Dermis blood vessel endothelial cell (primary cell): ENCODE measurements around the gene S100P. TPM values are rescaled to one million over a fixed set of nuclear protein-coding genes. Genes with fewer than 3 reads are reported as not detected.

Experiments used
- DNase-seq: peaks from one replicate; pipeline ENCODE4 v3.0.0; 2010
- total RNA-seq: library from RNA; depleted of rRNA; stranded (reverse); fragments of >200 nt; gene quantifications from 2 replicates; pipeline ENCODE4 v1.2.3, GENCODE V29; 2014

Gene S100P
- total RNA-seq, 1 donor from 2014 or later: not detected

DNA sequence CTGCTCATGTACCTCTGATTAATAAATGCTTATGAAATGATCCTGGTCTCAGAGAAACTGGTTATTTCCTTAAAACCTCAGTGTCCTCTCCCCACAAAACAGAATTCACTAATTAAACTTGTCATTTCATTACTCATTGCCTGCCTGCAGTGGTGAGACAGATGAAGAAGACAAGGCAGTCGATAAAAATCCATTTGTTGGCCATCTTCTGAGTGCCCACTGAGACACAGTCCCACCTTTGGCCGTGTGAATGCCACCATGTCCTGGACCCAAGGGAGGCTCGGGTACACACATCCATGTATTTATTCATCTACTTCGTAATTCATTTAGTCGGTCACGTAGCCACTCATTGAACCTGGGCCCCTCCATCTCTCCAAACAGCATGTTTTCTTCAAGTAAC, 3.5 kb downstream of the S100P start:
- no peak for DNase-seq

DNA sequence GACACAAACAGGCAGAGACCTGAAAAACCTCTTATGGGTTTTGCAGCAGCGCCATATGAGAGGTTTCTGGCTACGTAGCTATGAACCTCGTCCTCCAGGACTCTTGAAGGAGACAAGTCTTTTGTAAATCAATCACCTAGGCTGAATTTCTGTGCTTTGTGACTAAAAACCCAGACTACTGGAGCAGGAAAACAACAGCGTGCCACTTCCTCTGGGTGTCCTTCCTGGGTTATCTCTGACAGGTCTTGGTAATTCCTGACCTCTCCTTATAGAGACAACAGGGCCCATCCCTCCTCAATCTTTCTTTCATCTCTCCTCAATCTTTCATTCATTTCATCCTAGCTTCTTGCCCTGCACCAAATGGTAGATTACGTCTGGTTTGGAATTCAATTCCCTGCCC, 5.7 kb downstream of the S100P start:
- DNase-seq: no peak

DNA sequence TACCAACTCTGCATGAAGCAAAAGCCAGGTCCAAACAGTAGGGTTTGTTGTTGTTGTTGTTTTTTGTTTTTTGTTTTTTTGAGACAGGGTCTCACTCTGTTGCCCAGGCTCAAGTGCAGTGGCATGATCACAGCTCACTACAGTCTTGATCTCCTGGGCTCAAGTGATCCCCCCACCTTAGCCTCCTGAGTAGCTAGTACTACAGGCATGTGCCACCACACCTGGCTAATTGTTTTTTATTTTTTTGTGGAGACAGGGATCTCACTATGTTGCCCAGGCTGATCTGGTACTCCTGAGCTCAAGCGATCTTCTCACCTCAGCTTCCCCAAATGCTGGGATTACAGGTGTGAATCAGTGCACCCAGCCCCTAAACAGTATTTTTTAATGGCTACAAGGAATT, 6.2 kb downstream of the S100P start:
- no peak for DNase-seq

DNA sequence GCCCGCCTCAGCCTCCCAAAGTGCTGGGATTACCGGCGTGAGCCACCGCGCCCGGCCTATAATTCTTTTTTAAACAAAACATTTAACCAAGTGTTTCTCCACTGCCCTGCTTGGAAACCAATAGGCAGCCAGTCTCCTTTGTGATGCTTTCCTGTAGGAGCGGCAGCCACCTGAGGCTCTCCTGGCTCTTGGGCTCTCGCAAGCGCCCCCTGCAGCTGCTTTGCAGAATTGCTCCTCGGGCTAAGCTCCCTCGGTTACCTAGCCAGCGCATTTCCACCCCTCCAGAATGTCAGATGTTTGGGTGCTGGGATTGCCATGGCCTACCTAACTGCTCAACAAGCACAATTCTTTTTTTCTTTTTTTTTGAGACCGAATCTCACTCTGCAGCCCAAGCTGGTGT, 7.7 kb downstream of the S100P start:
- no peak for DNase-seq

DNA sequence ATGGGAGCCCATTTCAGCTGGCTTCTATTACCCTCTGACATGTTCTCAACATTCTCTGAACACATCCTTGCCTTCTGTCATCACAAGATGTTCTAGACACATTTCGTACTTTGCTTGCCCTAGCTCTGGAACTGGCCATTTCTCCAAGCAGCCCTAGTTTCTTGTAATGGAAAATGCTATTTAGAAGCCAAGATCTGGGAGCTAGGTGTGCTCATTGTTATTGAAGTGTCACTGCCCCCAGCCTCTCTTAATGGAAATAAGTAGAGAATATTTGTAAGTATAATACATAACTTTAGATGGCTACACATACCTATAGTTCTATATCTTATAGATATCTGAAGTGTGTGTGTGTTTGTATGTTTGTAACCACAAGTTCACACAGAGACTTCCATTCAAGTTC, 9.1 kb downstream of the S100P start:
- DNase-seq: no peak

DNA sequence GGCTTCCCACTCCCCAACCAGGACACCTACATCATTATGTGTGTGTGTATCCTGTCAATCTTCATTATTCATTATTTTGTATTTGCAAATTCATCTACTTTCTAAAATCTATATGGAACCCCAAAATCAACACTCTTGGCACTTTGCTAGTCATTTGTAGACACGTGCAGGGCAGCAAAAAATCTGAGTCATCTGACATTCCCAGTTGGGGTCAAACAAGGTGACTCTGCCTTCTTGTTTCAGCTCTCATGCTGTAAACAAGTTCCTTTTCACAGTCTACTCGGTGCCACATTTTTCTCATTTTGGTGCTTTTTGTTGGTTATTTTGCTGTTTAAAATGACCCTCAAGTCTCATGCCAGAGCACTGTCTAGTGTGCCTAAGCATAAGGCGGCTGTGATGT, 10.1 kb downstream of the S100P start:
- DNase-seq: peak; percentile 41

DNA sequence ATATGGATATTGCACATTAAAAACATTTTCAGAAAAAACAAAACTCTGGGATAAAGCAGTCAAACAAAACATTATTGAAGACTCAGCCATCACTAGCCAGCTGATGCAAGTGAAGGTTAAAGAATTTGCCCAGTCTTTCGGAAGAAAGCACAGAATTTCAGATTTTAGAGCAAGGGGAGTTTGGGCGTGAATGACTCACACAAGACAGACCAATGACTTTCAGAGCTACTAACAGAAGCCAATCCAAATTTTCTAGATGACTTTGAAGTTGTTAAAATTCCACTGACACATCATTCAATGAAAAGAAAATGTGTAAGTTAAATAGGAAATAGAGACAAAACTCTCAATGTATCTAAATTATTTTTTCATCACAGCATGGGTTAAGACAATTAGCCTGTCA, 12.0 kb downstream of the S100P start:
- DNase-seq: no peak

DNA sequence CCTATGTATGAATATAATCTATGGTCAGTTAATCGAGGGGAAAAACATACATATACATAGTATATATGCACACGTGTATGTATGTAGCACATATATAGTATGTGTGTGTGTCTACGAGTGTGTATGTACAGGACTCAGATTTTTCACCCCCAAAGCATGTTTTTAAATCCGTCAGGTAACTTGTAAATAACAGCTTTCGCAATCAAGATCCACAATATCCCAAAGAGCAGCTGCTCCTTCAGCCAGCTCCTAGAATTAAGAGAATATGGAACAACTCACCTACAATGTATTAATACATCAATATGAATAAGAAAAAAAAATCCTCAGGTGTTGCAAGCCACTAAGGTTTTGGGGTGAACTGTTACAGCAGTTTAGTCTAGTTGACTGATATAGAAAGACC, 12.5 kb downstream of the S100P start:
- no peak for DNase-seq

DNA sequence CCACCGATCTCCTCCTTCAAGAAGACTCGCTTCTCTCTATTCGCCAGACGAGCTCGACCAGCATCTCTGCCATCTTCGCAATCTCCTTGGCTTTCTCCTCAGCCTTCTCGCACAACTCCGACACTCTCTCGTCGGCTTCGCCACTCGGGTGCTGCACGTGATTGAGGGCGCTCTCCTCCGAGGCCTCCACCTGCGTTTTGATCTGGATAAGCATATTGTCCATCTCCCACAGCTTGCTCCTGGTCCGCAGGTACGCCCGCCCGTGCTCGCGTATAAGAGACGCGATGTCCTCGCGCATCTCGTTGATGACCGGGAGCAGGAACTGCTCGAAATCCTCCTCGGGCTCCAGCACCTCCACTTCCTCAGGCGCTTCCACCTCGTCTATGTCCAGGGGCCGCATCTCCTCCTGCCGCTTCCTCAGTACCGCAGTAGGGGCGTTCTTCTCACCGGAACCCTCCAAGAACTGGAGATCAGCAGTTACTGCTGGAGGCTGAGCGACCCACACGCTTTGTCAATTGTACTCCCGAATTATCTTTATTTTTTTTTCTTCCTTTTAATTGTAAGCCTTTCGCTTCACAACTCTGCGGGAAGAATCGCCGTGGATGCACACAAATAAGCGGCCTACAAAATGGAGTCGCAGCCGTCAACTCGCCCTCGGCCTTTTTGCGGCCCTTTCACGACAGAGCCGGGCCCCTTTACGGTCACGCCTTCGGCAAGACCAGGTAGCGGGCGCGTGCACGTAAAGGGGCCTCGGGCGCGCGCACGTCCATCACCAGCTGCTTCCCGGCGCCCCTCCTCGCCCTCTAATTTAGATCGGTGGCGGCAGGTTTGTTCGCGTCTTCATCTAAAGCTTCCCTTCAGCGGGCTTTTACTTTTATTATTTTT, 15.8 kb downstream of the S100P start, which contains the start of gene MRFAP1L1:
Gene MRFAP1L1, minus strand, starts transcription at position 636 of the 885 bp plus-strand sequence. Its CDS starts 236 bp downstream, at position 400.
- DNase-seq: peak; percentile 98

DNA sequence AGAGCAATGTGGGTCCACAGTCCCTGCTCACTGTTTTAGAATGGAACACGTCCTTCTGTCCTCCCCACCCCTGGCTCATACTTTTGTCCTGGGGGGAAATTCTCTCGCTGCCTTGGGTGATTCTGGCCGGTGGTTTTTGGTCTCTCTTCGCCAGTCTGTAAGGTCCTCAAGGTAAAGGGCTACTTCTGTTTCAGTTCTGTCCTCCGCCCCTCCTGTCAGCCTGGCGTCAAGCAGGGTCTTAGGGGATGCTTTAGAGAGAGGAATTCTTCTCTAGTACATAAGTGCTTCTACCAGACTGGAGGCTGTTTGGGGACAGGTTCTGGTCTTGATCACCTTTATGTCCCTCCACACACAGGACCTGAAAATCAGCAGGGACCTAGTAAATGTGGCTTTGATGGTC, 16.6 kb downstream of the S100P start:
- DNase-seq: no peak

DNA sequence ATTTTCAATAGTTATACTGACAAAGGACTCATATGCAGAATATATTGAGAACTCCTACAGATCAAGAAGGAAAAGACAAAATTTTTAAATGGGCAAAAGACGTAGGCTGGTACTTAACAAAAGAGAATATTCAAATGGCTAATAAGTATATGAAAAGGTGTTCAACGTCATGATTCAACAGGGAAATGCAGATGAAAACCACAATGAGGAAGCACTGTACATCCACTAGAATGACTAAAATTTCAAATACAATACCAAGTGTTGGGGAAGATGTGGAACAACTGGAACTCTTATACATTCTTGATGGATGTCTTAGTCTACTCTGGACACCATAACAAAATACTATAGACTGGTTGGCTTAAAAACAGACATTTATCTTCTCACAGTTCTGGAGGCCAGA, 17.3 kb downstream of the S100P start:
- no peak for DNase-seq

DNA sequence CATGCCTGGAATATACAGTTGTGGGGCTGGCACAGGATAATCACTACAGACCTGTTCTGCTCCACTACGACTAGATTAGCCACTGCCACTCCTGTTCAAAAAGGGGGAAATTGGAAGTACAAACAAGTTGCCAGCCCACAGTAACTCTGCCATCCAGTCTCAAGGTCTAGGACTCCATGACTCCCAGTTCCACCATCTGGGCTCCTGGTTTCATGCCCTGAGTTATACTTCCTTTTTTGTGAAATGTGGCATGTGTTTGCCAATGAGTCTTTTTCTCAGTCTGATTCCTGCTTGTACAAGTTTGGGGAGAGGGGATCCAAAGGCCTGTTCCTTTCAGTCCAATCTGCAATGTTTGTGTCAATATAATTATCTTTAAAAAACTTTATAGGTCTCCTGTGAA, 21.3 kb downstream of the S100P start:
- DNase-seq: no peak

DNA sequence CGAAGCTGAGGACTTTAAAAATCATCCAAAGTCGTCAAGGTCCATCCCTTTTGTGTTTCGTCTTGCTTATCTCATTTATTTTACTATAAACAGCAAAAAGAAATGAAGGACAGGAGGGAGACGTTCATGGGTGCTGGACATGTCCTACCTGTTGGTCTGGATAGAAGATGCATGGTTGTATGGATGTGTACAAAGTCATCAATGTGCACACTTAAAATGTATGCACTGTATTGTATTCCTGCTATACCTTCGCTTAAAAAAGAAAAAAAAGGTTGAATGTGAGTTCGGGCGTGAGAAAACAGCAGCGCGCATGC, 22.0 kb downstream of the S100P start:
- no peak for DNase-seq

DNA sequence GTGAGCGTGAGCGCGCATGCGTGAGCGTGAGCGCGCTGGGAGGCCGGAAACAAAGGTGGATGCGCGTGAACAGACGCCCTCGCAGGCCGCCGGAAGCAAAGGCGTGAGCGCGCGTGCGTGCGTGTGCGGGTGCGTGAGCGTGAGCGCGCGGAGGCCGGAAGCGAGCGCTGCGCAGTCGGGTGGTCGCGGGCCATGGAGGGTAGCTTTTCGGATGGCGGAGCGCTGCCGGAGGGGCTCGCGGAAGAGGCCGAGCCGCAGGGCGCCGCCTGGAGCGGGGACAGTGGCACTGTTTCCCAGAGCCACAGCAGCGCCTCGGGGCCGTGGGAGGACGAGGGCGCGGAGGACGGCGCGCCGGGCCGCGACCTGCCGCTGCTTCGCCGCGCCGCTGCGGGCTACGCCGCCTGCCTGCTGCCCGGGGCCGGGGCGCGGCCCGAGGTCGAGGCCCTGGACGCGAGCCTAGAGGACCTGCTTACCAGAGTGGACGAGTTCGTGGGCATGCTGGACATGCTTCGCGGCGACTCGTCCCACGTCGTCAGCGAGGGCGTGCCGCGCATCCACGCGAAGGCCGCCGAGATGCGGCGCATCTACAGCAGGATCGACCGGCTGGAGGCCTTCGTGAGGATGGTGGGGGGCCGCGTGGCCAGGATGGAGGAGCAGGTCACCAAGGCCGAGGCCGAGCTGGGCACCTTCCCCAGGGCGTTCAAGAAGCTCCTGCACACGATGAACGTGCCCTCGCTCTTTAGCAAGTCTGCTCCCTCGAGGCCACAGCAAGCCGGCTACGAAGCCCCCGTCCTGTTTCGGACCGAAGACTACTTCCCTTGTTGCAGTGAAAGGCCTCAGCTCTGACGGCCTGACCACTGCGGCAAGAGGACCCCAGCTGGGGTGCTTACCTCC, 22.6 kb downstream of the S100P start, which contains the start of gene BLOC1S4:
Gene BLOC1S4, plus strand, starts transcription at position 157 of the 894 bp plus-strand sequence. Its CDS starts 36 bp downstream, at position 193.
- peak; percentile 94 for DNase-seq

DNA sequence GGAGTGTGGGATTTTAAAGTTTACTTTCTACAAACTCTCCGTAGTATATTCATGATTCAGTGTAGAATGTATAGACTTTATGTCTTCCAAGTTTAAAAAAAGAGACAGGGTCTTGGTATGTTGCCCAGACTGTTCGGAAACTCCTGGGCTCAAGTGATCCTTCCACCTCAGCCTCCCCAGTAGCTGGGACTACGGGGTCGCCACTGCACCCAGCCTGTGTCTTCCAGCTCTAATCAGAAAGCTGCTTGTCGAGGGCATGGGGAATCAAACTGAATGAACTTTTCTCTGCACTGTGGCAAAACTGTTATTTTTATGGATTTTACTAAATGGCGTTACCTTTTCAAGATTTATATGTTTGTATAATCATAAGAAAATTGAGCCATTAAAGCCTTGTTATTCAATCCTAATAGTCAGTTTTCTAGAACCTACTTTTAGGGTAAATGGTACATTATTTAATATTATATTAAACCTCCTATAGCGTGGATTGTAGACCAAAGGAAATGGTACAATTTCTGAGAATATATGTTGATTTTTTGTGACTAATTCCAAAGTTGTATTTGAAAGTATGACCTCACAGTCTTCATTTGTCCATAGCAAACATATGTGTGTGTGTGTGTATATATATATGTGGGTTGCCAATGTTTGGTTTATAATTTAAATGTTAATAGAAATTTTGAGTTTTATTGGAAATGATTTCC, 23.4 kb downstream of the S100P start:
- peak; percentile 21 for DNase-seq

DNA sequence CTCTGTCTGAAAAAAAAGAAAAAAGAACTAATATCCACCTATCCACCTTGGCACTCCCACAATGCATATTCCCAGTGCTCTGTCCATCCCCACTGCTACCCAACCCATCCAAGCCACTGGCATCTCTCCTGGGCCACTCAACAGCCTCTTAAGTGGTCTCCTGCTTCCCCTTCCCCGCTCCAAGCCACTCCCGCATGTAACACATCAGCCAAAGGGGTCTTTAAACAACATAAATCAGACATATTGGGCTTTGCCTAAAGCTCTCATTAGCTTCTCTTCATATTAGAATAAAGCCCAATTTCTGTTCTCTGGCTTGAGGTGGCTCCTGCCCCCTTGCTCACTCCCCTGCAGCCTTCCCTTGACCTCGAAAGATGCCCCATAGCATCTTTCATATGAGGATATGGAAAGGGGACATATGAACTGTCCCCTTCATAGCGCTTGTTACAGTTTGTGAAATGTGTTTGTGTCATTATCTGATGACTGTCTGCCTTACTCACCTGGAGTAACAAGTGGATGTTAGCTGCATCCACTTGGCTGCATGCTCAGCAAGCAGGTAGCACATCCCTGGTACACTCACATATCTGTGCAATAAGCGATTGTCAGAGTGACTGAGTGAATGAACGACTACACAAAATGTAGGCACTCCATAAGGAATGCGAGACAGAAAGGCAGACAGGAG, 25.4 kb downstream of the S100P start:
- DNase-seq: no peak

DNA sequence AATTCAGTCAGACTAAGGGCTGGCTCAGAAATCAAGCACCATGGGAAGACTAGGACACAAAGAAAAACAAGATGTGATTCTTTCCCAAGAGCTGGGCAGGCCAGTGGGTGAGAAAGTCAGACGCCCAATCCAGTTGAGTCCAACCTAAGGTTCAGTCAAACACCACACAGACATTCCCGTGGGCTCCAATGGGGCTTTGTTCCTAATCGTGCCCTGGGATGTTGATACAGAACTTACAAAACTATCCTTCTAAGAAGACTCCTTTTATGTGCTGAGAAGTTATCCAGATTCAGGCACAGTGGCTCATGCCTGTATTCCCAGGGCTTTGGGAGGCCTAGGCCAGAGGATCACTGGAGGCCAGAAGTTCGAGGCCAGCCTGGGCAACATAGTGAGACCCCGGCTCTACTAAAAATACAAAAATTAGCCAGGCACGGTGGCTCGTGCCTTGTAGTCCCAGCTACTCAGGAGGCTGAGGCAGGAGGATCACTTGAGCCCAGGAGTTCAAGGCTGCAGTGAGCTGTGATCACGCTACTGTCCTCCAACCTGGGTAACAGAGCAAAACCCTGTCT, 26.0 kb downstream of the S100P start:
- no peak for DNase-seq

DNA sequence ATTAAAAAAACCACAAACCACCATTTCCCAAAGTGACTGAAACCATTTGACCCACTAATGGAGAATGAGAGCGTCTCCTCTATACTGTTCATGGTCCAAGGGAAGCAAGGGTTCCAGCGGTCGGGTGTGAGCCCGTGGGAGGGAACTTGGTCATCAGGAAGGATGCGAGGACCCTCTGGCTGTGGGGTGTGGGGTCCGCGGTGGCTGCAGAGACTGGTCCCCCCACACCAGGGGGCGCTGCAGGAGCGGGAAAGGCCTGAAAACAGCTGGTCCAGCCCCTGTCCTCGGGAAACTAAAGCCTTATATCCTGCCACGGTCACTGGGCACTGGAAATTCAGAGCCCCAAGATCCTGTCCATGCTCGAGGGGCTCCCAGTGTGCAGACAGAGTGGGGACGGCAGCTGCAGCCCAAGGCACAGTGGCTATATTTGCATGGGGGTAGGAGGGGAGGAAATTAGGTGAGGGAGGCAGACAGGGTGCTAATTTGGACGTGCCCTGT, 26.6 kb downstream of the S100P start:
- peak; percentile 82 for DNase-seq

DNA sequence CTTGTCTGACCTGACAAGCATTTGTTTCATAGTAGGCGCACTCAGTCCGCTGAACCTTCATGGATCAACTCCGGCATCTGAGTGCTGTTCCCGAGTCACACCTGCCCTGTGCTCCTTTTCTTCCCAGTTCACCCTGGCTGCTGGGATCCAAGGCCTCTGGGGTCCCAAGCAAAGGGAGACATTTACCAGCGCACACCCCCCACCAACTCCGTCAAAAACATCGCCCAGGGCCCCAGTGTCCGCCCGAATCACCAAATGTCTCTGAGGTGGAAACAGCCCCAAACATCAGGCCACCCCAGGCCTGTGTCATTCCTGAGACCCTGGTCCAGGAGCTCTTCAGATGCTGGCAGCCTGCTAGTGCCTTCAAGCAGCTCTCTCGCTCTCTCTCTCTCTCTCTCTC, 27.4 kb downstream of the S100P start:
- DNase-seq: no peak

DNA sequence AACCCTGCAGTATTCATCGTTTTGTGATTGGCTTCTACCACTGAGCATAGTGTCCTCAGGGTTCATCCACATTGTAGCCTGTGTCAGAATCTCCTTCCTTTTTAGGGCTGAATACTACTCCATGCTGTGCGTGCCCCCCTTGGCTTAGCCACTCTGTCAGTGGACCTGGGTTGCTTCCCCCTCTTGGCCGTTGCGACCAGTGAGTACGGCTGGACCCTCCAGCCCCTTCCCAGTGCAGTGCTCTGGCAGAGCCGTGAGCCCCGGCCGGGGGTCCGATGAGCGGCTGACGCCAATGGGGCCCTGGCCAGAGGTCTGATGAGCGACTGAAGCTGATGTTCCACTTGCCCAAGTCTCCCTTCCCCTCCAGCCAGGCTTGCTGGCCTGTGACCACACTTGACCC, 29.2 kb downstream of the S100P start:
- DNase-seq: no peak

DNA sequence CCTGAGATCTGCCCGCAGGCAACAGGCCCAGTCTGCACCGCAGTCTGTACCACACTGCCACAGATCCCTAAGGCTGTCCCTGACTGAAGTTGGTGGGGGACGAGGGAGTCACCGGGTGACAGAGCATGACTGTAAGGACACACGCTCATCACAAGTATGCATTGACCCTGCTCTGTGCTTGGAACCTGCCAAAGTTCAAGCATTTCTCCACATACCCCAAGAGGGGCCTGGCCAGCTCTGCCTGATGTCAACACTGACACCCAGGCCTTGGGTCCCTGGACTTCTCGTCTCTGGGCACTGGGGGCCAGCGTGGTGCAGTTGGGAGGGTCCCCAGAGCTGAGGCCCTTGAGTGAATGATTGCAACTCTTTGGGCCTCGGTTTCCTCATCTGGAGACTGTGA, 30.2 kb downstream of the S100P start:
- no peak for DNase-seq
